C4-2B (cell line): ENCODE results near the gene TPM3.
"Not testable (repeated sequence)": the region's sequence is repeated elsewhere in the genome, so short reads cannot be mapped to it uniquely, and the experiment has no call there.

Experiments used
- H3K27ac ChIP-seq: fragments of 450-650 bp; 2 replicates; pipeline ENCODE4 v1.5.1; 2017
- ZFX ChIP-seq: fragments of 450-650 bp; IDR thresholded peaks from 2 replicates; pipeline ENCODE4 v1.6.1; 2017
- TF ChIP-seq, protein P1 (sequence below): fragments of 450-650 bp; conservative IDR thresholded peaks from 2 replicates; pipeline ENCODE4 v1.5.1; 2017; ENCODE audit warnings: mild to moderate bottlenecking

The TPM3 gene

DNA sequence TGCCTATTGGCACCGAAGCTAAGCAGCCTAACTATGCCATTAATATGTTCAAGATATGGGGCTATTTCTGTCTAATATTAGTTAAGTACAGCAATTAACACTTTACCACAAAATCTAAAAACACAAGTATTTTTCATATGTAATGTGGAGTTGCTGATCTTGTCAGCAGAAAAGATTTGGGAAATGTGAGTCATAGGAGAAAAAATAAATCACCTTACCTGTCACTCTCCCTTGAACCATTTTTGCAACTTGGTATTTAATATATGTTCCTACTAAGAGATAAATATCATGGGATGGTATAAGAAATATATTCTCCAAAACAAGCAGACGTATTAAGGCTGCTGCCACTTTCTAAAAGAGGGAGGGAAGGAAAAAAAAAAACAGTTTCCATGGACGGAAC, 54.0 kb downstream of the TPM3 start:
- no peak overlapping the region for H3K27ac ChIP-seq
- no peak for TF ChIP-seq ZFX
- TF ChIP-seq, protein P1, sequence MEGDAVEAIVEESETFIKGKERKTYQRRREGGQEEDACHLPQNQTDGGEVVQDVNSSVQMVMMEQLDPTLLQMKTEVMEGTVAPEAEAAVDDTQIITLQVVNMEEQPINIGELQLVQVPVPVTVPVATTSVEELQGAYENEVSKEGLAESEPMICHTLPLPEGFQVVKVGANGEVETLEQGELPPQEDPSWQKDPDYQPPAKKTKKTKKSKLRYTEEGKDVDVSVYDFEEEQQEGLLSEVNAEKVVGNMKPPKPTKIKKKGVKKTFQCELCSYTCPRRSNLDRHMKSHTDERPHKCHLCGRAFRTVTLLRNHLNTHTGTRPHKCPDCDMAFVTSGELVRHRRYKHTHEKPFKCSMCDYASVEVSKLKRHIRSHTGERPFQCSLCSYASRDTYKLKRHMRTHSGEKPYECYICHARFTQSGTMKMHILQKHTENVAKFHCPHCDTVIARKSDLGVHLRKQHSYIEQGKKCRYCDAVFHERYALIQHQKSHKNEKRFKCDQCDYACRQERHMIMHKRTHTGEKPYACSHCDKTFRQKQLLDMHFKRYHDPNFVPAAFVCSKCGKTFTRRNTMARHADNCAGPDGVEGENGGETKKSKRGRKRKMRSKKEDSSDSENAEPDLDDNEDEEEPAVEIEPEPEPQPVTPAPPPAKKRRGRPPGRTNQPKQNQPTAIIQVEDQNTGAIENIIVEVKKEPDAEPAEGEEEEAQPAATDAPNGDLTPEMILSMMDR: no peak

DNA sequence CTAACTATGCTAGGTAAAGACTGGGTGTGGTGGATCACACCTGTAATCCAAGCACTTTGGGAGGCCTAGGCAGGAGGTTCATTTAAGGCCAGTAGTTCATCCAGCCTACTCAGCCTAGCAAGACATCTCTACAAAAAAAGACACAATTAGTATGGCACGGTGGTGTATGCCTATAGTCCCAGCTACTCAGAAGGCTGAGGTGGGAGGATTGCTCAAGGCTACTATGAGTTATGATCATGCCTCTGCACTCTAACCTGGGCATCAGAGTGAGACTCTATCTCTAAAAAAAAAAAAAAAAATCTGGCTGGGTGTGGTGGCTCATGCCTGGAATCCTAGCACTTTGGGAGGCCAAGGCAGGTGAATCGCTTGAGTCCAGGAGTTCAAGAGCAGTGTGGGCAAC, 58.6 kb downstream of the TPM3 start:
- no peak for TF ChIP-seq ZFX
- TF ChIP-seq, protein P1: no peak
- H3K27ac ChIP-seq: no peak overlapping the region

DNA sequence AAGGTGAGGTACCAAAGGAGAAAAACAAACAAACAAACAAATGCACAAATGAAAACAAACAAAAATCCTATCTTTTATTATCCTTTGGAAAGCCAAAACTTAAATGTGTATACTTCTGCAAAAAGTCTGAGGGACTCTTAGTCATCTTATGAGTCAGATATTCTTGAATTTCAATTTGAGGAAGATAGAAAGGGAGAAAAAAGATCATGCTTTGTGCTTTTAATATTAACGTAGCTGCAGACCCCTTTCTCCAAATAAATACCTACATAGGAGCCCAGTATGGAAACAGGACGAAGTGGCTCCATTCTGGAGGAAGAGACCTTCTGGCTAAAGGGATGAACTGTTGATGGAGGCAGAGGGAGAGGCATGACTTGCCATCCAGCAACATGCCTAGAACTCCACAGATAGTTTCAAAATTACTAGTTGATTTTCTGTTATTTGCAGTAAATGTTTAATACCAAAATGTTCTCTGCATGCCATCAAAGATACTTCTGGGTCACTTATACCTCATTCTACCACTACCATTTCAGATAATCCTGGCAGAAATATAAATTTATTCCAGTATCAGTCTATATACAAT, 62.4 kb downstream of the TPM3 start:
- TF ChIP-seq, protein P1: no peak
- TF ChIP-seq ZFX: no peak
- no peak overlapping the region for H3K27ac ChIP-seq

GRCh38 chr1:154123205-154123604, 68.7 kb downstream of the TPM3 start:
- H3K27ac ChIP-seq: not testable (repeated sequence)

- TF ChIP-seq ZFX: no peak
- TF ChIP-seq, protein P1: no peak; the same call in 1 of the 2 replicates
Observed at GRCh38 chr1:154117642-154118041, 74.3 kb downstream of the TPM3 start.

DNA sequence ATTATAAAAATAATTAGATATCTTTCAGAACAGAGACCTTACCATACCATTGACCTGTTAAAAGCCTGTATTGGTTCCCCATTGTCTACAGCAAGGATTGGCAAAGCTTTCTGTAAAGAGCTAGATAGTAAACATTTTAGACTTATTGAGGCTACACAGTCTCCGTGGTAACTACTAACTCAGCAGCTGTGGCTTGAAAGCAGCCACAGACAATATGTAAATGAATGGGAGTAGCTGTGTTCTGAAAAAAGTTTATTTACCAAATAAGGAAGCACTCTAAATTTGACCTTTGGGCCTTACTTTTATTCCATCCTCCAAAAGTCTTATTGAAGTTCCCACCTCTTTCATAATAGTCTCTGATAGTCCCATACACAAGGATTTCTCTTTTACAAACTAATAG, 76.7 kb downstream of the TPM3 start:
- H3K27ac ChIP-seq: no peak overlapping the region
- TF ChIP-seq ZFX: no peak

More at GRCh38 chr1:154117642-154118041, 74.3 kb downstream of the TPM3 start:
- H3K27ac ChIP-seq: no peak overlapping the region
